ENCODE results near the gene FNBP1.

The FNBP1 gene

GRCh38 chr9:129897263-129897662, 145.7 kb downstream of the FNBP1 start:
- Histone ChIP-seq H3F3A (ENCODE audit: control insufficient read depth, insufficient read depth) (peaks cover 10% of the 10 kb centered on the region), H3K4me2 (ENCODE audit: low read length) (no peak overlapping the region), H3K4me3 (ENCODE audit: low read length) (no peak overlapping the region), H3K27me3 (ENCODE audit: control insufficient read depth, low read length) (no peaks in the 10 kb centered on the region), H3K27ac (ENCODE audit: low read depth, low read length) (no peak overlapping the region), H3K4me1 (ENCODE audit: control insufficient read depth, low read length) (peaks cover 34% of the 10 kb centered on the region), H4K20me1 (ENCODE audit: control insufficient read depth, insufficient read depth, low read depth, low read length) (no peaks in the 10 kb centered on the region), H3K36me3 (ENCODE audit: control insufficient read depth, low read length) (peaks cover 76% of the 10 kb centered on the region), H3K9me3 (ENCODE audit: control insufficient read depth, insufficient read depth, low read length) (no peaks in the 10 kb centered on the region), H3K9me2 (replicated peaks; ENCODE audit: control insufficient read depth, low read length) (no peaks in the 10 kb centered on the region), H3K79me2 (ENCODE audit: control insufficient read depth, low read length) (no peaks in the 10 kb centered on the region)
- no peak for TF ChIP-seq EZH2phosphoT487 (IDR thresholded peaks at IDR 0.05; ENCODE audit: borderline replicate concordance, low read length)
- TF ChIP-seq, protein P1, sequence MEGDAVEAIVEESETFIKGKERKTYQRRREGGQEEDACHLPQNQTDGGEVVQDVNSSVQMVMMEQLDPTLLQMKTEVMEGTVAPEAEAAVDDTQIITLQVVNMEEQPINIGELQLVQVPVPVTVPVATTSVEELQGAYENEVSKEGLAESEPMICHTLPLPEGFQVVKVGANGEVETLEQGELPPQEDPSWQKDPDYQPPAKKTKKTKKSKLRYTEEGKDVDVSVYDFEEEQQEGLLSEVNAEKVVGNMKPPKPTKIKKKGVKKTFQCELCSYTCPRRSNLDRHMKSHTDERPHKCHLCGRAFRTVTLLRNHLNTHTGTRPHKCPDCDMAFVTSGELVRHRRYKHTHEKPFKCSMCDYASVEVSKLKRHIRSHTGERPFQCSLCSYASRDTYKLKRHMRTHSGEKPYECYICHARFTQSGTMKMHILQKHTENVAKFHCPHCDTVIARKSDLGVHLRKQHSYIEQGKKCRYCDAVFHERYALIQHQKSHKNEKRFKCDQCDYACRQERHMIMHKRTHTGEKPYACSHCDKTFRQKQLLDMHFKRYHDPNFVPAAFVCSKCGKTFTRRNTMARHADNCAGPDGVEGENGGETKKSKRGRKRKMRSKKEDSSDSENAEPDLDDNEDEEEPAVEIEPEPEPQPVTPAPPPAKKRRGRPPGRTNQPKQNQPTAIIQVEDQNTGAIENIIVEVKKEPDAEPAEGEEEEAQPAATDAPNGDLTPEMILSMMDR (IDR thresholded peaks at IDR 0.05; ENCODE audit: low read depth, low read length, poor library complexity, severe bottlenecking) = no peak

DNA sequence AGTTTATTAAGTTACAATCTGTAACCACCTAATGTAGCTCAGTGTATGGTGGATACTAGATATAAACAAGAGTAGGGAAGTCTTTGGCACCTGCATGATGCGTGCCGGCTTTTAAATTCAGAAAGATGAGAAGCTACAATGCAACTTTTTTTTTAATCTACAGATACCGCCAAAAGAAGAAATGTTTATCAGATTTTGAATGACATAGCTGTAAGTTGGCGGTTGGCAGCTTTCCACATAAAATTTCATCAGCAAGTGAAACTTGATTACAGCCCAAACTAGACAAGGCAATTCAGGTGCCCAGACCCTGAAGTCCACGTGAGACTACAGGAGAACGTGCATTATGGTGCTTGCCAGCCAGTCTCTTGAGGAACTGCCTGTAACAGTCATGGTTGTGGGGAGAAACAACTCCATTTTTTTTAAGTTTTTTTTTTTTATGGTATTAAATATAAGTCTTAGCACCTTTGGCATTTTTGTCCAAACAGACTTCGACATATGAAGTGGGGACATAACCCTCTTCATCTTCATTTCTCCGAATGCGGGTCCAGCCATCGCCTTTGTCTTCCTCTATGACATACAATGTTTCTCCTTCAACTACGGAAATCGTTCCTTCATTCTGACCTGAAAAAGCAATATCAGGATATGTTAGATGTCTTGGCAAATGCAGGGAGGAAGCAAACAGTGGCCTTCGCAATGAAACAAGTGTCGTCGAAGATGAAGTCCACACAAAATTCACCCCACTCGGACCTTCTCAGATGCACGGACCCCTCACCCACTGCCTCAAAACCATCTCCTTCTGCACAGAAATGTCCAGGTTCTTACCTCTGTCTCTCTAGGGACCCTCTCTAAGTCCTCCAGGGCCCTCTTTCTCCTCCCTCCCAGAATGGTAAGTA, 147.4 kb downstream of the FNBP1 start:
- no peak overlapping the region for H3K4me2 ChIP-seq (ENCODE audit: low read length)

GRCh38 chr9:129894120-129894823, 148.7 kb downstream of the FNBP1 start:
- H3K36me3 ChIP-seq (ENCODE audit: control insufficient read depth, low read length) = peaks cover 68% of the 10 kb centered on the region
- peaks cover 63% of the 10 kb centered on the region for H3K4me1 ChIP-seq (ENCODE audit: control insufficient read depth, low read length)
- H3K9me3 ChIP-seq (ENCODE audit: control insufficient read depth, insufficient read depth, low read length) = no peaks in the 10 kb centered on the region
- H3K4me3 ChIP-seq (ENCODE audit: low read length) = no peak overlapping the region
- peaks cover 24% of the 10 kb centered on the region for H3F3A ChIP-seq (ENCODE audit: control insufficient read depth, insufficient read depth)
- 0 out of 2 replicates have a peak, but pooled peaks cover 3% of the 10 kb centered on the region for H4K20me1 ChIP-seq (ENCODE audit: control insufficient read depth, insufficient read depth, low read depth, low read length)
- peak overlapping the region; percentile 26; the same call in 1 of the 2 replicates for H3K4me2 ChIP-seq (ENCODE audit: low read length)
- peak overlapping the region; percentile 39; the same call in 1 of the 2 replicates for H3K27ac ChIP-seq (ENCODE audit: low read depth, low read length)
- no peaks in the 10 kb centered on the region for H3K9me2 ChIP-seq (replicated peaks; ENCODE audit: control insufficient read depth, low read length)
- H3K27me3 ChIP-seq (ENCODE audit: control insufficient read depth, low read length) = no peaks in the 10 kb centered on the region
- no peaks in the 10 kb centered on the region for H3K79me2 ChIP-seq (ENCODE audit: control insufficient read depth, low read length)
- TF ChIP-seq, protein P1 (IDR thresholded peaks at IDR 0.05; ENCODE audit: low read depth, low read length, poor library complexity, severe bottlenecking) = no peak
- no peak for TF ChIP-seq EZH2phosphoT487 (IDR thresholded peaks at IDR 0.05; ENCODE audit: borderline replicate concordance, low read length)

More for the DNA sequence above, 147.4 kb downstream of the FNBP1 start:
- no peaks in the 10 kb centered on the region for H3K27me3 ChIP-seq (ENCODE audit: control insufficient read depth, low read length)
- TF ChIP-seq EZH2phosphoT487 (IDR thresholded peaks at IDR 0.05; ENCODE audit: borderline replicate concordance, low read length) = no peak
- TF ChIP-seq, protein P1 (IDR thresholded peaks at IDR 0.05; ENCODE audit: low read depth, low read length, poor library complexity, severe bottlenecking) = no peak
- no peak overlapping the region for H3K4me3 ChIP-seq (ENCODE audit: low read length)
- H3K36me3 ChIP-seq (ENCODE audit: control insufficient read depth, low read length) = peaks cover 73% of the 10 kb centered on the region
- peaks cover 49% of the 10 kb centered on the region for H3K4me1 ChIP-seq (ENCODE audit: control insufficient read depth, low read length)
- H3K9me3 ChIP-seq (ENCODE audit: control insufficient read depth, insufficient read depth, low read length) = no peaks in the 10 kb centered on the region
- no peaks in the 10 kb centered on the region for H3K9me2 ChIP-seq (replicated peaks; ENCODE audit: control insufficient read depth, low read length)
- peaks cover 18% of the 10 kb centered on the region for H3F3A ChIP-seq (ENCODE audit: control insufficient read depth, insufficient read depth)
- H3K27ac ChIP-seq (ENCODE audit: low read depth, low read length) = no peak overlapping the region
- no peaks in the 10 kb centered on the region for H3K79me2 ChIP-seq (ENCODE audit: control insufficient read depth, low read length)
- no peaks in the 10 kb centered on the region for H4K20me1 ChIP-seq (ENCODE audit: control insufficient read depth, insufficient read depth, low read depth, low read length)

All from DOHH2 (cell line).